Measurements from ENCODE around the gene ZBTB42. TPM values are rescaled to one million over a fixed set of nuclear protein-coding genes. Genes with fewer than 3 reads are reported as not detected.

The ZBTB42 gene
- total RNA-seq, 3 donors from 2014 or later, result 3.5 to 11.4 (median 9.2) TPM

DNA sequence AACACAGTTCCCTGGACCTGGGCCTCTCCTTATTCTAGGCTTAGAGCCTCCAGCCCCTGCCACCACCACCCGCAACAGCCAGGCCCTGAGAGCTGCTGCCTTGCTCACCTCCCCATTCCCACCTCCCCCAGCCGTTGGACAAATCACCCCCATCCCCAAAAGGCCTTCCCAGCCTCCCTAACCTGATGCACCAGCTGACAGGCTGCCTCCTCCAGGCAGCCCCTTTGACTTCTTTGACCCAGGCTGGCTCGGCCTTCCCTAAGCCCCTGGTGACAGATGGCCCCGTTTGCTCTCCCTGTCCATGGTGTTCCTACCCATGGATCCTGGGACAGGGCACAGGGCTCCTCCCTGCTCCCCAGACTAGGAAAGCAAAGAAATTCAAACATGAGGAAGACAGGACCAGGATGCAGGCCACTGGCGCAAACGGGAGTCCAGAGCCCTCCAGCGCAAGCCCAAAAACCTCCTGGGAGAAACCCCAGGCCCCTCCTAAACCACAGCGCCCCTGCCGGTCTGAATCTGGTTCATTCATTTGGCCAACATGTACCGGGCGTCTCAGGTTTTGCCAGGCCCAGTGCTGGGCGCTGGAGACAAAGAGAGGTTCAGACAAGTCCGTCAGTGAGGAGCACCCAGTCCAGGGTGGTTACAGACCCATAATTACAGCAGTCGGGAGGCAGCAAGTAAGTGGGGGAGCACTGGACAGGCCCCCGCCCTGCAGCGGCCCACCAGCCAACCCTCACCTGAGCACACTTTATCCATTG, 7.8 kb upstream of the ZBTB42 start:
- peak overlapping the region; percentile 54 to 77 for H3K27ac ChIP-seq
- H3K27me3 ChIP-seq, result no peaks in the 10 kb centered on the region
- TF ChIP-seq, protein P1, sequence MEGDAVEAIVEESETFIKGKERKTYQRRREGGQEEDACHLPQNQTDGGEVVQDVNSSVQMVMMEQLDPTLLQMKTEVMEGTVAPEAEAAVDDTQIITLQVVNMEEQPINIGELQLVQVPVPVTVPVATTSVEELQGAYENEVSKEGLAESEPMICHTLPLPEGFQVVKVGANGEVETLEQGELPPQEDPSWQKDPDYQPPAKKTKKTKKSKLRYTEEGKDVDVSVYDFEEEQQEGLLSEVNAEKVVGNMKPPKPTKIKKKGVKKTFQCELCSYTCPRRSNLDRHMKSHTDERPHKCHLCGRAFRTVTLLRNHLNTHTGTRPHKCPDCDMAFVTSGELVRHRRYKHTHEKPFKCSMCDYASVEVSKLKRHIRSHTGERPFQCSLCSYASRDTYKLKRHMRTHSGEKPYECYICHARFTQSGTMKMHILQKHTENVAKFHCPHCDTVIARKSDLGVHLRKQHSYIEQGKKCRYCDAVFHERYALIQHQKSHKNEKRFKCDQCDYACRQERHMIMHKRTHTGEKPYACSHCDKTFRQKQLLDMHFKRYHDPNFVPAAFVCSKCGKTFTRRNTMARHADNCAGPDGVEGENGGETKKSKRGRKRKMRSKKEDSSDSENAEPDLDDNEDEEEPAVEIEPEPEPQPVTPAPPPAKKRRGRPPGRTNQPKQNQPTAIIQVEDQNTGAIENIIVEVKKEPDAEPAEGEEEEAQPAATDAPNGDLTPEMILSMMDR (IDR thresholded peaks at IDR 0.05), result no peak
- TF ChIP-seq POLR2AphosphoS5 (IDR thresholded peaks at IDR 0.05), result no peak
- TF ChIP-seq POLR2A (IDR thresholded peaks at IDR 0.05), result no peak
- peak overlapping the region in 2 of 3 donors; percentile 79 to 89 for H3K4me3 ChIP-seq
- no peak for DNase-seq (ENCODE audit: low spot score in 2 of 2)
- H3K36me3 ChIP-seq, result no peaks in the 10 kb centered on the region
- H3K9me3 ChIP-seq, result no peaks in the 10 kb centered on the region
- intact Hi-C loops (cut with DNase I; ENCODE audit: low total_unique reads), result no loop called here
- H3K4me1 ChIP-seq, result peaks cover 18 to 35% of the 10 kb centered on the region in 2 donors

DNA sequence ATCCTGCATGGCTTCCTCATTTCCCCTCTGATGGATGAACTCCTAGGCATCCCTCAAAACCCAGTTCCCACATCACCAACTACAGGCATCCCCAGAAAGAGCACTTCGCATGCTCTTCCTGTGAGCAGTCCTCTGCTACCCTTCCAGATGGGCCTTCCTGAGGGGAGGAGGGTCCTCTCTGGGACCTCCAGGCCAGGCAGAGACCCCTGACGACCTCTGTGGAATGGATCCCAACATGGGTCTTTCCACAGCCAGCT, 7.3 kb upstream of the ZBTB42 start:
- Histone ChIP-seq H3K27ac (peak overlapping the region in 1 of 2 donors; percentile 98), H3K36me3 (no peaks in the 10 kb centered on the region), H3K9me3 (no peaks in the 10 kb centered on the region), H3K4me1 (peaks cover 16 to 30% of the 10 kb centered on the region in 2 donors), H3K27me3 (no peaks in the 10 kb centered on the region), H3K4me3 (peak overlapping the region in 2 of 3 donors; percentile 79 to 89)
- TF ChIP-seq POLR2AphosphoS5 (IDR thresholded peaks at IDR 0.05) (no peak), POLR2A (IDR thresholded peaks at IDR 0.05) (no peak)
- TF ChIP-seq, protein P1 (IDR thresholded peaks at IDR 0.05), result no peak
- DNase-seq (ENCODE audit: low spot score in 2 of 2), result no peak
- intact Hi-C loops (cut with DNase I; ENCODE audit: low total_unique reads), result no loop called here

DNA sequence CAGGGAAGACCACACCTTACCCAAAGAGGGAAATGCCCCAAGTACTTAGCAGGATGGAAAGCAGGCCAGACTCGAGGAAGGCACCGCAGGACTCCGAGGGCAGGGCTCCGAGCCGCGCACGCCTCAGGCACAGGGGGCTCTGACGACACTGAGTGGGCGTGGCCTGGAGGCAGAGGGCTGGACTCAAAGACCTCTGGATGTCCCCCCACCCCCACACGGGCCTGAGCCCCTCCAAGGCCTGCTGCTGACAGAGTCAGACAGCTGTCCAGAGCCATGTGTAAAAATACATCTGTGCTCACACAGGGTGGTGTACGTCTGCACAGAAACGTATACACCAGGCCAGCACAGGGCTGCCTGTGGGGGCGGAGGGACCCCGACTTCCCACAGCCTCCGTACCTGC, 6.8 kb upstream of the ZBTB42 start:
- no peak for TF ChIP-seq POLR2A (IDR thresholded peaks at IDR 0.05)
- TF ChIP-seq POLR2AphosphoS5 (IDR thresholded peaks at IDR 0.05), result no peak
- TF ChIP-seq, protein P1 (IDR thresholded peaks at IDR 0.05), result no peak
- Histone ChIP-seq H3K9me3 (no peaks in the 10 kb centered on the region), H3K27me3 (no peaks in the 10 kb centered on the region), H3K4me1 (peaks cover 12 to 30% of the 10 kb centered on the region in 2 donors), H3K4me3 (peak overlapping the region; percentile 76 to 89 (median 79)), H3K36me3 (no peaks in the 10 kb centered on the region), H3K27ac (peak overlapping the region; percentile 78 to 98)
- DNase-seq (ENCODE audit: low spot score in 2 of 2), result no peak
- intact Hi-C loops (cut with DNase I; ENCODE audit: low total_unique reads), result no loop called here

DNA sequence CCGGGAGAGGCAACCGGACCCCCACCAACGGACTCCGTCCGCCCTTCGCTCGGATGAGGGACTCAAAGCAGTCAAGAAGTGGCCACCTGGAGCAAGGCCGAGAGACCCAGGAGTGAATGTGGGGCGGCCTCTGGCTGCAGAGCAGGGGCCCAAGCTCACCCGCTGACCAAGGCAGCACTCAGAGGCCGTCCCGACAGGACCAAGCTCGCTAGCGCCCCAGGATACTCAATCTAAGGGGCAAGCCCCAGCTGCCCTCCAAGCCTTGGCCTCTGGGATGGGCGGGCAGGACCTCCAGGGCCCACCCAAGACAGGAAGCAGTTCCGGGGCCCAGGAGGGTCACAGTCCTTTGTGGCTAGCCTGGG, 6.3 kb upstream of the ZBTB42 start:
- DNase-seq (ENCODE audit: low spot score in 2 of 2), result no peak
- Histone ChIP-seq H3K9me3 (no peaks in the 10 kb centered on the region), H3K27me3 (no peaks in the 10 kb centered on the region), H3K27ac (peak overlapping the region; percentile 78 to 98), H3K4me3 (peak overlapping the region; percentile 76 to 89 (median 79)), H3K4me1 (peaks cover 10 to 30% of the 10 kb centered on the region in 2 donors), H3K36me3 (no peaks in the 10 kb centered on the region)
- intact Hi-C loops (cut with DNase I; ENCODE audit: low total_unique reads), result no loop called here
- no peak for TF ChIP-seq POLR2AphosphoS5 (IDR thresholded peaks at IDR 0.05)
- TF ChIP-seq, protein P1 (IDR thresholded peaks at IDR 0.05), result no peak
- no peak for TF ChIP-seq POLR2A (IDR thresholded peaks at IDR 0.05)

DNA sequence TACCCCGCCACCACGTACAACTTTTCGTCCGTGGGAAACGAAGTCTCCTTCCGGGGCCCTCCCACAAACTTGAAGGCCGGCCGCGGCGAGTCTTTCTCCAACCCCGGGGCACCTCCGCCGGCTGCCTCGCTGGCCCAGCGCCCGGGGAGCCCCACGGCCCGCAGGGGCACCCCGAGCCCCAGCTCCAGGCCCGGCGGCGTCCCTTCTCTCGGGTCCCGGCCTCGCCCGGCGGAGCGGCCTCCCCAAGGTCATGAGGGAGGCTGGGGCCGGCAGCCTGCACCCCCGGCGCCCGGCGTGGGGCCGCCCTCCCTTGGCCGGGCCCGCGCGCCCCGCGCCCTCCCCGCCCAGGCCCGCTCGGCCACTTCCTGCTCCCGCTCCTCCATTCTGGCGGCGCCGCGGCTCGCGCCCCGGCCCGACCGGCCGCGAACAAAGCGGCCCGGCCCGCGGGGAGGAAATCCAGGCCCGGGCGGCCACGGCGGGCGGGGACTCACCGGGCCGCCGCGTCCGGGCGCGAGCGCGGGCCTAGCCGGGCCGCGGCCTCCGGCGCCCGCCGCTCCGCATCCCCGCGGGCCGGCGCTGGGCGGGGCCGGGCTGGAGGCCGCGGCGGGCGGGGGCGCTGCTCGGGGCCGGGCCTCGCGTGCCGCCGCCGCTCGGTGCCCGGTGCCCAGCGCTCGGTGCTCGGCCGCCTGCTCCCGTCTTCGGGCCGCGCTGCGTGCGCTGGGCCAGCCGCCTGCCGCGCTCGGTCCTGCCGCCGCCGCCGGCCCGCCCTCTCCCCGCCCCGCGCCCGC, 5.7 kb upstream of the ZBTB42 start, which contains the start of gene AKT1:
AKT1 (minus strand) TSS at position 756 of the 788 bp plus-strand sequence. CDS start 3,105 bp downstream, outside the sequence.
- H3K4me1 ChIP-seq, result peaks cover 10 to 25% of the 10 kb centered on the region in 2 donors
- intact Hi-C loops (cut with DNase I; ENCODE audit: low total_unique reads), result no loop called here
- TF ChIP-seq, protein P1 (IDR thresholded peaks at IDR 0.05), result no peak
- TF ChIP-seq POLR2A (IDR thresholded peaks at IDR 0.05) (no peak), POLR2AphosphoS5 (IDR thresholded peaks at IDR 0.05) (no peak)

More for the DNA sequence above, 5.7 kb upstream of the ZBTB42 start, which contains the start of gene AKT1:
- Histone ChIP-seq H3K36me3 (no peaks in the 10 kb centered on the region), H3K4me3 (peak within 1 kb of the TSS; percentile 76 to 89 (median 79)), H3K27ac (peak within 1 kb of the TSS; percentile 86 to 98), H3K9me3 (no peaks in the 10 kb centered on the region), H3K27me3 (no peaks in the 10 kb centered on the region)
- no peak for DNase-seq (ENCODE audit: low spot score in 2 of 2)
